Activated gamma-delta T cell treated with anti-CD3 and anti-CD28 coated beads, Interleukin-2, amount 50 U/mL, for 16 hours (primary cell): ENCODE results near the gene PEF1.

Experiments
- DNase-seq: peaks from one replicate; pipeline ENCODE4 v3.0.0-alpha.2; 2020; ENCODE audit warnings: low read depth

The PEF1 gene

DNA sequence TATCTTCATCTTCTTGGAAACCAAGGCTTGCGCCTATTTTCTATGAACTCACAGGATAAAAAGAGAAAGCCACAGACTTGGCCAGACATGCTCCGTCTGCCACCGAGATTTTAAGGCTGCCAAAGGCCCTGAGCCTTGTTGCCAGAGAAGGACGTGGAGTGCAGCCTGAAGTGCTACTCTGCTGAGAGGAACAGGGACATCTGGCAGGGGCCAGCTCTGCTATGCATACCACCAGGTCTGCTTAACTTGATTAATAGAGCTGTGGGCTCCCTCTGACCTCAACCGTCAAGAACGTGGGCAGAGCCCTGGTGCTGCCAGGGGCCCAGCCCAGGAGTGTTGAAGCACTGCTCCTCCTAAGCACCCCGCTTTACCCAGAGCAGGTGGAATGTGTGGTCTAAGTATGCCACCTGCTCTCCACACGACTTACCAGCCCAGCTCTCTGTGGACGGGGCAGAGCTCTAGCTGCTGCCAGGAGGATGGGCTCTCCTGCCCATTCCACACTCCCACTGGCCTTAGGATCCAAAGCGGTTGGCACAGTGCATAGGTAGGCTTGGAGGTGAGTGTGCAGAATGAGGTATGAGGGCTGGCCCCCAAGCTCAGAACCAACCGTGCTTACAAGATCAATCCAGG is 16.6 kb downstream of the PEF1 start:
- no peak for DNase-seq

DNA sequence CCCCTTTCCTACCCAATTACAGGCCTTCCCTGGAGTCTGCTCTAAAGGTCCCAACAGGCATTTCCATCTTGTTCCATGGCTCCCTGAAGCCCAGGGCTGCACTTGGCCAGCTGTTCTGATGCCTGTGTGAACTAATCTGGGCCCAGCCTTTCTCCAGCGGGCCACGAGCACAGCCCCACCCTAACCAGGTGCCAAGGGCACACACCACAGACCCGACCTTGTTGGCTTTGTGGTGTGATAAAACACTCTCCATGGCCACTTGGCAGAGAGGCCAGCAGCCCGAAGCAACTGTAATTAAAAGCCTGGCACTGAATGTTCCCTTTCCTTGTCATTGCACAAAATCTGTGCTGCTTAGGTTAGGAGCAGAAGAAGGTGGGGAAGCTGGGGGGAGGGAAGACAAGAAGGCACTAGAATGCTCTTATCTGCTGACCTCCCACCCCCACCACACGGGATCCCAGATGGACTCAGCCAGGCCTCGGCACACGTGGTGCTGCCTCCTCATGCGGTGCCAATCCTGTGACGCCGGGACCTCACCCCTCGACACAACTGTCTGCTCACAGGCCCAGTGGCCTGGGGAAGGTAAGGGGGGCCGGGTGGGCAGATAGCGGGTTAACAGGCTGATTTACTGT is 17.3 kb downstream of the PEF1 start:
- no peak for DNase-seq

DNA sequence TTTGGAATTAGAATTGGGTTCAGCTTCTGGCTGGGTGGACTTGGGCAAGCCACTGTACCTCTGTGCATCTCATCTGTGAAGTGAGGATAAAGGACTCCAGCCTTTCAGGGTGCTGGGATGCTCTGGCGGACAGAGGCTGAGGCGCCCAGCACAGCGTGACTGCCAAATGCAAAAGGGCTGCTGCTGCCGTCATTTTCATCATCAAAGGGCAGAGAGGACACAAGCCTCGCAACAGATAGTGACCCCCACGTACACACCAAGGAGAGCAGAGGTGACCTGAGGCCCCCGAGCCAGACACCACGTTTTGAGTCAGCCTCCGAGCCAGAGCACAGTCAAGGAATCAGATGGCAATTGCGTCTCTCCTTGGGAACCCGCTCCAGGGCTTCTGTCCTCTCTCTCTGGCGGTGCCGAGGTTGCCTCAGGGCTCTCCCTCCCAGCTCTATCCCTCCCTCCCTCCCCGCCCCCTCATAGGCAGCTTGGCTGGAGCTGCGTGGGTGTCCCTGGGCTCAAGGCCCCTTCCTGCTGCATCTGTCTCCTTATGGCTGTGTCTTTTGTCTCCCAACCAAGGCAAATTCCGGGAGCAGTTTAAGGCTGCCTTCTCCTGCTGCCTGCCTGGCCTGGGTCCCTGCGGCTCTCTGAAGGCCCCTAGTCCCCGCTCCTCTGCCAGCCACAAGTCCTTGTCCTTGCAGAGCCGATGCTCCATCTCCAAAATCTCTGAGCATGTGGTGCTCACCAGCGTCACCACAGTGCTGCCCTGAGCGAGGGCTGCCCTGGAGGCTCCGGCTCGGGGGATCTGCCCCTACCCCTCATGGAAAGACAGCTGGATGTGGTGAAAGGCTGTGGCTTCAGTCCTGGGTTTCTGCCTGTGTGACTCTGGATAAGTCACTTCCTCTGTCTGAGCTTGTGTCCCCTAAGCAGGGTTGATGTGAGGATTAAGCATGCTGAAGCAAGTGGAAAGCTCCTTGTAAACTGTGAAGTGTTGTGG is 18.2 kb downstream of the PEF1 start:
- DNase-seq = no peak

DNA sequence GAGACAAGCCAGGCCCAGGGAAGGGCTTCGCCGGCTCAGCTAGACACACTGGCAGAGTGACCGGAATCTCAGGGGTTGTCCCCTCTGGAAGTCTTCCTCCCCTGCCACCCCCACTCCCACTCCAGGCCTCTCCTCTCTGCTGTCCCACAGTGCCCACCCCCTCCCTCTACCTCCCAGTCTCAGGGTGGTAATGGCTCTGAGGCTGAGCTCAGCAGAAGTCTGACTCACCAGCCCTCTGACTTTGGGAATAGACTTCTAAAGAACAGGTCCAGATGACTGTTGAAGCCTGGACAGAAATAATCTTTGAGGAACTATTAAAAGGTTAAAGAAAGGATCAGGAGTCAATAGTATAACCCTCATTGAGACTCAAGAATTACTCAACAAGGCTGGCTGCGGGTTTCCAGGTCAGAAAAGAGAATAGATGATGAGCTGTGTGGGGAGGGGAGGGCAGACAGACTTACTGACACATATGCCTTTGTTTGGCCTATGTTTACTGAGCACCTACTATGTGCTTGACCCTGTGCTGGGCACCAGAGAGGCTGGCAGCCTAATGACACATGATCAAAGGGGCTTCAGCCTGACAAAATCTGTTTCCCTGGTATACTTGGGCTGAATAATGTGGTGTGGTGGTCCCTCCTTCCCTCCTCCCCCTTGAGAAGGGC is 19.0 kb downstream of the PEF1 start:
- no peak for DNase-seq

DNA sequence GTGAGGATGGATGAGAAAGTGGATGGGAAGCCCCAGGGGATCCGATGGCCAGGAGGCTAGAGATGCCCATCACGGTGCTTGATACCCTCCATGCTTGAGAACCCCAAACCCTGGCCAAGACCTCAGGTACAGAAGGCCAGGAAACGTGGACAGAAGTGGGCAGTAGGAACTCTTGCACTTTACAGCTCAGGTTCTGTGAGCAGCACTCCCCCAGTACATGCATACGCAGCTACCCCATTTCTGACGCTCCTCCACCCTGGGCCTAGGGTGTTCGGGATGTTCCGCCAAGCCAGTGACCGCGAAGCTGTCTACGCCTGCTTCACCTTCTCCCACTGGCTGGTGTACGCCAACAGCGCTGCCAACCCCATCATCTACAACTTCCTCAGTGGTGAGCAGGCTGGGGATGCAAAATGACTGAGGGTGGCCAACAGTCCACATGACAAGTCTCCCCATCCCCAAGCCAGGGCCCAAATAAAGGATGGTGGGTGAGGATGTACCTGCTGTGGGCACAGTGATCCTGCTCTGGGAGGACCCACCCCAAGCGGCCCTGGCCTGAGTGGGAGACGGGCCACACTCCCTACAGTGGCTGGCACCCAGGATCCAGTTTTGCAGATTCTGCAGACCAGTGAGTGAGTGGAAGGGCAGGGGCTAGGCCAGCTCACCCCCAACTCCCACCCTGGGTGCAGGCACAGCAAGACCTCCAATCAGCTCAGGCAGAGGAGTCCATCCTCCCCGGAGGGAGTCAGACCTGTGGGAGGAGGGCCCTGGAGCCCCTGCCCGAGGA is 19.8 kb downstream of the PEF1 start:
- DNase-seq = no peak

DNA sequence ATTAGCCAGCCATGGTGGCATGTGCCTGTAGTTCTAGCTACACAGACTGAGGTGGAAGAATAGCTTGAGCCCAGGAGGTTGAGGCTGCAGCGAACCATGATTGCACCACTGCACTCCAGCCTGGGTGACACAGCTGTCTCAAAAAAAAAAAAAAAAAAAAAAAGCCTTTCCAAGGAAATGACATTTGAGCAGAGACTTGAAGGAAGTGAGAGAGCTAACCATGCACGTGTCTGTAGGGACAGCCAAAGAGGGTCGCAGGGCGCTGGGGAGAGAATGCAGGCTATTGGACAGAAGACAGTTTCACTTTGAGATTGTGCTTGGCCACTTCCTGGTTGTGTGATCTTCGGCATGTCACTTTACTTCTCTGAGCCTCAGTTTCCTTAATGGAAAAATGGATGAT is 20.4 kb downstream of the PEF1 start:
- no peak for DNase-seq

DNA sequence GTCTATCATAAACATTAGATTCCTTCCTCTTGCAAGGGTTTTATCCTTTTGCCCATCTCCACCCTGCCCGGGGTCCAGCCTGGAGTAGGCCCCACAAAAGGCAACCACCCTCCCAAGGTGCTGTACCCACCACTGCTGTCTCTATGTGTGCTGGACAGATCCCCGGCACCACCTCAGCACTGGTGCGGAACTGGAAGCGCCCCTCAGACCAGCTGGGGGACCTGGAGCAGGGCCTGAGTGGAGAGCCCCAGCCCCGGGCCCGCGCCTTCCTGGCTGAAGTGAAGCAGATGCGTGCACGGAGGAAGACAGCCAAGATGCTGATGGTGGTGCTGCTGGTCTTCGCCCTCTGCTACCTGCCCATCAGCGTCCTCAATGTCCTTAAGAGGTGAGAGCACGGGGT is 21.3 kb downstream of the PEF1 start:
- DNase-seq = no peak

DNA sequence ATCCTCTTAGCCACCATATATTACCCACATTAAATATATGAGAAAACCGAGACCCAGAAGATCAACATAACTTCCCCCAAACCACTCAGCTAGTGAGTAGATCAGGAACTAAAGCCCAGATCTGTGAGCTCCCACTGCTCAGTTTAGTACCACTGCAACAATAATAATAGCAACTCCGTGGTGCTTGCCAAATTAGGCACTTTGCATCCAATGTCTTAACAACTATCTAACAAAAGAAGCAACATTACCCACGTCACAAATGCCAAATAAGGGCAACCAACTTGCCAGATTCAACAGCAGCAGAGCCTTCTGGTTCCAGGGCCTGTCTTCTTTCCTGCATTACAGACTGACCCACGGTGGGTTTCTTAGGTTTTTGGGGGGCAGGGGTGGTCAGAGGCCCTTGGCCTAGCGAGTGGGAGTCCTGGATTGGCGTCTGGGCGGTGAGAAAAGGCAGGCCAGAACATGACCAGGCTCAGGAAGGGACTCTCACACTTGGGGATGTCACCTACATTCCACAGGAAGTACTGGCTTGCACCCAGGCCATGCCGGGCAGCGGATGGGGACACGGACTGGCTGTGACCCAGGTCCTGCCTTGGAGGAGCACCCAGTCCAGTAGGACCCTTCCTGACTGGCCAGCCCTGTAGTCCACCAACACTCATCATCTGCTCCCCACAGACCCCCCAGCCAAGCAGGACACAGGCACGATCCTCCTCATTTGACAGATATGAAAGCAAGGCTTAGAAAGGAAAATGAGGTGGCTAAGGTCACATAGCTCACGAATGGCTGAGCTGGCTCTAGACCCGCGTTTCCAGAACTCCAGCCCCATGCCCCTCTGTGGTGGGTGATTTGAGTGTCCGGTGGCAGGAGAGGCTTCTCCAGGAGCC is 22.6 kb downstream of the PEF1 start:
- no peak for DNase-seq

DNA sequence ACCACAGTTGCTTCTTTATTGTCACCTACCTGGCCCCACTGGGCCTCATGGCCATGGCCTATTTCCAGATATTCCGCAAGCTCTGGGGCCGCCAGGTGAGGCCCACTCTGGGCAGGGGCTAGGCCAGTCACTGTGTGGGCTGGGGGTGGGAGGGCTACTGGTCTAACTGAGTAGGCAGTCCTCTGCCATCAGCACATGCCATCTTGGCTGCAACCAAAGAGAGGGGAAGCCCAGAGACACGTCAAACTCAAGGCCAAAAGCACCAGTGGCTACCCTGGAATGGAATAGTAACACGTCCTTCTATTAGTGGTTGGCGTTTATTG is 23.2 kb downstream of the PEF1 start:
- DNase-seq = no peak

DNA sequence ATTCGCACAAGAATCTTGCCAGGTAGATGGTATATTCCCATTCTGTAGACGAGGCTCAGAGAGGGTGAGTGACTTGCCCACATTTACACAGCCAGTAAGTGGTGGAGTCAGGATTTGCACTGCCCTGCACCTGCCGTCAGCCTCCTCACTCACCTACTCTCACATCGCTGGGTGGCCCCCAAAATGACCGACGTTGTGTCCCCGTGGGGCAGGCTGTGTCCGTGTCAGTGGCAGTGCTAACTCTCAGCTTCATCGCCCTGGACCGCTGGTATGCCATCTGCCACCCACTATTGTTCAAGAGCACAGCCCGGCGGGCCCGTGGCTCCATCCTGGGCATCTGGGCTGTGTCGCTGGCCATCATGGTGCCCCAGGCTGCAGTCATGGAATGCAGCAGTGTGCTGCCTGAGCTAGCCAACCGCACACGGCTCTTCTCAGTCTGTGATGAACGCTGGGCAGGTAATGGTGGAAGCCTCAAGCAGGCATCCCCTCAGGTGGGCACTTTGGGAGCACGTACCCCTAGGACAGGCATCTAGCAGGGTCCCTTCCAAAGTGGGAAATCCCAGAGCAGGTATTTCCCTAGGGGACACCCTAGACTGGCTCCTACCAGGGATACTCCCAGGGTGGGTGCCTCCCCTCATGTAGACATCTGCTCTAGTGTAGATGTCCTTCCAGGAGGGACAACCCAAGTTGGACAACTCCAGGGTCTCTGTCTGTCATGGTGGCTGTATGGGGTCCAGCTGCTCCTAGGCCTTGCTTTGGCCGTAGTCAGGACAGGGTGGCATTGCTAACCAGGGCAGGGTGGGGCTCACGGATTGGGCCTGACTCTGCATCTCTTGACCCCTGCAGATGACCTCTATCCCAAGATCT is 23.8 kb downstream of the PEF1 start:
- no peak for DNase-seq

DNA sequence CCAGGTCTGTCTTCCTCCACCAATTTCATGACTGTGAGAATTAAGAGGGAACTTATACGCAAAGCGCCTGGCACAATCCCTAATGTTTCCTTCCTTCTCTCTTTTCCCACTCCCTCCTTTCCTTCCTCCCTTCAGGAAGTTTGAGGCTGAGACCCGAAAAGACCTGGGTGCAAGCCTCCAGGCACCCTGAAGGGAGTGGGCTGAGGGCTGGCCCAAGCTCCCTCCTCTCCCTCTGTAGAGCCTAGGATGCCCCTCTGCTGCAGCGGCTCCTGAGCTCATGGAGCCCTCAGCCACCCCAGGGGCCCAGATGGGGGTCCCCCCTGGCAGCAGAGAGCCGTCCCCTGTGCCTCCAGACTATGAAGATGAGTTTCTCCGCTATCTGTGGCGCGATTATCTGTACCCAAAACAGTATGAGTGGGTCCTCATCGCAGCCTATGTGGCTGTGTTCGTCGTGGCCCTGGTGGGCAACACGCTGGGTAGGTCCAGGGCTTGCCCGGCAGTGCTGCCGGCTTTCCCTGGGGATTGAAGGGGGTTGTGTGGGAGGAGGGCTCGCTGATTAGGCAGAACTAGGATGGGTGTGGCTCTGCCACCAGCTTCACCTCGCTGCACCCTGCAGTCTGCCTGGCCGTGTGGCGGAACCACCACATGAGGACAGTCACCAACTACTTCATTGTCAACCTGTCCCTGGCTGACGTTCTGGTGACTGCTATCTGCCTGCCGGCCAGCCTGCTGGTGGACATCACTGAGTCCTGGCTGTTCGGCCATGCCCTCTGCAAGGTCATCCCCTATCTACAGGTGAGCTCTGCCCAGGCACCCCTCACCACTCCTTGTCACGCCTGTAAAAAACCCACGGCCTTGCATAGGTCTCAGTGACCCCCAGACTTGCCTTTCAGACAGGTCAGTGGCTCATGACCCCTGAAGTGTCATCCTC is 25.5 kb downstream of the PEF1 start:
- no peak for DNase-seq

DNA sequence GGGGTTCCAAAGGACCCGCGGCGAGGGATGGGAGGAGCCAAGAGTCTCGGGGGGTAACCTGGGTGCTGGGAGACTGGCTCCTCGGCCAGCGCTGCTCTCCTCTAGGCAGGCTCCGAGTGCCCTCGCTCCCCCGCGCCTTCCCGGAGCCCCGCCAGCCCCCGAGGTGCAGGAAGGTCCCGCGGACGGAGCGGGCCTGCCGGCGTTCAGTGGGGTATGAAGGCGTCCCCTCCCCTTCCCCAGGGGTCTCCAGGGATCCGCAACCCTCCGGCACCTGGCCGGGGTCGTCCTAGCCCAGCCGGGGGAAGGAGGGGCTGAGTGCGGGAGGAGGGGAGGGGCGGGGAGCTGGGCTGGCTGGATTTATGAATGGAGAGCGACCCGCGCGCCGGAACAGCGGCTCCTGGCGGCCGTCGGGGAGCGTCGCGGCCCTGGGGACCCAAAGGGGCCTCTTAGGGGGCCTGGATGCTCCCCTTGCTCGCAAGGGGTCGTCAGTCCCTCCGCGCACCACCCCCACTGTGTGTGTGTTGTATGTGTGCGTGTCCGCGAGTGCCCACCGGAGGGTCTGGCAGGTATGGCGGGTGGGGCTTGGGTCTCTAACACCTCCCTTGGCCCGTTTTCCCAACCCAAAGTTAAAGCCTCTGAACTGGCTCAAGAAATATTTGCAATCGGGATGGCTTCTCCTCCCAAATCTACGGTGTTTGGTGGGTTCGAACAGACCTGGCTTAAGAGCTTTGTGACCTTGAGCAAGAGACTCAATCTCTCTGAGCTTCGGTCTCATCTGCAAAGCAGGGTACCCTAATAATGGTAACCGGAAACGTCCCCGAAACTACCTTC is 26.5 kb downstream of the PEF1 start:
- peak; percentile 17 for DNase-seq

DNA sequence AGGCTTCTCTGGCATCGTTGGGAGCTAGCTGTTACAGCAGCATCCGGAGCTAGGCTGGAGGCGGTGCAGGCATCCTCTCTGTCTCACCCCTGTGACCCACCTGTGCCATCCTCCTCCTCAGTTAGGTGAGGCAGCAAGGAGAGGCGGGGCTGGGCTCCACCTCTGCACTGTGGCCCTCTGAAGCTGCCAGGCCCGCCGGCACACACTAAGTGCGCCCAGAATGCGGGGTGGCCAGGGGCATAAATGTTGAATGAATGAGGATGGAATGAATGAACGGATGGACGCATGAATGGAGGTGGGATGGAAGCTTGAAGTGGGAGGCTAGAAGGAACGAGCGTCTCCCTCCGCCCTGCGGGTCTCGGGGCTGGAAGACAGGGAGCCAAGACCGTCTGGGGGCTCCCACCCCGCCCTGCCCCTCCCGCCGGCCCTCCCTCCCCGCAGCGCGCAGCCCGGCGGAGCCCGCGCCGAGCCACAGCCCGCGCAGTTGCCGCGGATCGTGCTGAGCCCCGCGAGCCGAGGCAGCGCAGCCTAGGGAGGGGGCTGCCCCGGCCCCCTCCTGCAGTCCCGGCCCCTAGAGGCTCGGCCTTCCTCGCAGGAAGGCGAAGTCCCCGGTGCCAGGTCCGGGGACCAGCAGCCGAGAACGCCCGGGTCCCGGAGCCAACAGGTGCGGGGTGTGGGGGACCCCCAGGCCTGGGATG is 27.3 kb downstream of the PEF1 start, which contains the start of gene HCRTR1:
Gene HCRTR1 (plus strand): TSS at position 472 of the 698 bp plus-strand sequence. CDS start 1,504 bp downstream, outside the sequence.
- no peak for DNase-seq

DNA sequence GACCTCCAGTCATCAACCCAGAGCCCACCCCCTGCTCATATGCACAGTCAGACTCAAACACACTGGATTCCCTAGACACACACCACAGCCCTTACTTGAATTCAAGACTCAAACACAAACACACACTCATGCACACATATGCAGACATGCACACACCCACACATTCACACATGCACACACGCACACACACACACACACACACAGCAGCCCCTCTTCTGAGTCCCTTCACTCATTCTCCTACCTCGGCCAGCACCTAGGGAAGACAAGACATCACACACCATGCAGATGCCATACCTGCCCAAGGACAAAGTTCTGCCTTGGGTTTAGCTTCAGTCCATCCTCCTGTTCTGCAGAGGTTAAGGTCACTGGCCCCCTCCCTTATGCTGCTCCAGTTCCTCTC is 28.7 kb downstream of the PEF1 start:
- DNase-seq = no peak

DNA sequence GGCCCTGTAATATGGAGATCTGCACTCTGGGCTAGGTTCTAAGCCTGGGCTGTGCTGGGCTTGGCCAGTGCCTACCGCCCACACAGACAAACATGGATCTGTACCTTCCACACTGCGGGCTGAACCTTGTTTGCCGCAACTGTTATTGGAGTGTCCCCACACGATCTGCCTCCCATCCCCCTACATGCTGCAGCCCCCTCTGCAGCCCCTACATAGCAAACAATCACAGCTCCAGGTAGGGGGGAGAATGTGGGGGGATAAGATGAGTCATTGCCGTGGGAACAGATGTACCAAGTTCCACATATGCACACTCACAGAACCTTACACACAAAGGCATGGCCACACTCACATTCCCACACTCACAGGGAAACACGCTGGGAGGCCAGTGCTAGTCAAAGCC is 29.3 kb downstream of the PEF1 start:
- no peak for DNase-seq

DNA sequence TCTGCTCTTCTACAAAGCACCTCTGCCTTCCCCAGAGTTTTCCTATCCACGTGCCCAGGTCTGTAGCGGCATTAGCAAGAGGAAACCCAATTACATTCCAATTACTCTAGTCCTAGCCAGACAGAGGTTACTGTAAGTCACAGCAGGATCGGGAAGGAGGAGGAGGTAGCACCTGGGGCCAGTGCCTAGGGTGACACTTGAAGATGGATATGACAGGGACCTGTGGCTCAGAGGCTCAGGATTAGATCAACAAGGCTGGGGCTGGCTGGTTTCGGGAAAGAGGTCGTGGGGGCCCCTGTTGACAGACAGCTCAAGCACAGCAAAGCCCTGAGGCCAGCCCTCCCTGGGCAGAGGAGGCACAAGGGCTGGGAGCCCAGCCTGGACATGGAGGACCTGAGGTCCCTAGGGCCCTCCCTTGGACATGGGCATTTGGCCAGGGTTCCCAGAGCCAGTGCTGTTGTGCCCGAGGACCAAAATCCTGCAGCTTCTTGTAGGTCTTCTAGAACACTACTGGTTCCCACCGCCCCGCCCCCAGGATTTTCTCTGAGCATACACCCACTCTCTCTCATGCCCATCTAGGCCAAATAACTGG is 30.2 kb downstream of the PEF1 start:
- no peak for DNase-seq
